Left lung (tissue), 10 donors: ENCODE data around the gene SERHL2. TPM values are rescaled to one million over a fixed set of nuclear protein-coding genes. Genes with fewer than 3 reads are reported as not detected.
"Not testable (repeated sequence)": the region's sequence is repeated elsewhere in the genome, so short reads cannot be mapped to it uniquely, and the experiment has no call there.

ENCODE experiments used
- ATAC-seq: fragments of 200-7000 bp; cut with Tn5 transposase; one replicate; pipeline ENCODE4 v1.9.1; 2020; ENCODE audit warnings: moderate library complexity
- DNase-seq, 4 donors: peaks; one replicate each; pipeline ENCODE4 v3.0.0-alpha.2; 2013 to 2020
- H3K27ac ChIP-seq, 2 donors: fragments of 200-600 bp; sonication (generic) in 1 of 2; one replicate each; pipeline versions ENCODE4 v1.5.0 to v1.8.0; 2020 to 2021
- H3K27me3 ChIP-seq, 2 donors: fragments of 200-600 bp; sonication (generic) in 1 of 2; one replicate each; pipeline versions ENCODE4 v1.5.0 to v1.8.0; 2020 to 2021
- H3K36me3 ChIP-seq, 2 donors: fragments of 200-600 bp; sonication (generic) in 1 of 2; one replicate each; pipeline versions ENCODE4 v1.5.0 to v1.8.0; 2020 to 2021
- H3K4me1 ChIP-seq, 2 donors: fragments of 200-600 bp; one replicate each; pipeline ENCODE4 v1.8.0; 2021
- H3K4me3 ChIP-seq, 2 donors: fragments of 200-600 bp; sonication (generic) in 1 of 2; one replicate each; pipeline versions ENCODE4 v1.5.0 to v1.8.0; 2020 to 2021; ENCODE audit warnings: mild to moderate bottlenecking in 1 of 2
- H3K9me3 ChIP-seq, 2 donors: fragments of 200-600 bp; sonication (generic) in 1 of 2; one replicate each; pipeline versions ENCODE4 v1.5.0 to v1.8.0; 2020 to 2021
- CTCF ChIP-seq, 2 donors: fragments of 200-600 bp; sonication (generic) in 1 of 2; IDR thresholded peaks; one replicate each; pipeline versions ENCODE4 v1.5.0 to v1.8.0; 2021; ENCODE audit warnings: antibody characterized with exemption in 2 of 2
- intact Hi-C, 2 donors: fragments of 100-400 bp; cut with DNase I; formaldehyde crosslinking; loops; one replicate each; pipeline versions ENCODE4 v1.11.2 to v1.14.2; 2022
- polyA plus RNA-seq, 6 donors: library from polyadenylated mRNA; unstranded; fragments of 120-200 nt; gene quantifications; one replicate each; pipeline ENCODE4 v1.2.1, GENCODE V29; 2013; ENCODE audit not compliant: insufficient read length in 6 of 6
- total RNA-seq, 2 donors: library from RNA; stranded (reverse); fragmentation: NEBNext Ultra II Directional; extraction: Animal tissue kit (Norgen Biotek cat#: 25700); gene quantifications; one replicate each; pipeline ENCODE4 v1.2.1, GENCODE V29; 2021
- donor health status: DM: no; HTN: yes; CAD: no.
- donor health status: DM: no; HTN: no; CAD: no.

Gene SERHL2
- total and polyA plus RNA-seq, 8 donors, result 2.1 to 10.2 (median 8.9) TPM

- Histone ChIP-seq H3K27ac (no peak overlapping the region), H3K4me3 (no peak overlapping the region), H3K9me3 (no peaks in the 10 kb centered on the region), H3K36me3 (no peaks in the 10 kb centered on the region), H3K27me3 (no peaks in the 10 kb centered on the region), H3K4me1 (peaks cover 0 to 5% of the 10 kb centered on the region in 2 donors)
- no peak for ATAC-seq
- TF ChIP-seq CTCF (IDR thresholded peaks at IDR 0.05), result no peak
- intact Hi-C loops, result no loop called here
- no peak for DNase-seq
These were observed 25.0 kb upstream of the SERHL2 start for GRCh38 chr22:42528591-42529307.

GRCh38 chr22:42529435-42529834 is 24.3 kb upstream of the SERHL2 start:
- H3K27me3 ChIP-seq, DNase-seq, H3K36me3 ChIP-seq, H3K4me1 ChIP-seq, H3K9me3 ChIP-seq, H3K27ac ChIP-seq, intact Hi-C loops, H3K4me3 ChIP-seq: not testable (repeated sequence)
- peak; percentile 30 for ATAC-seq

GRCh38 chr22:42531401-42532084 is 22.2 kb upstream of the SERHL2 start:
- H3K27ac ChIP-seq, intact Hi-C loops, H3K36me3 ChIP-seq, H3K27me3 ChIP-seq, H3K4me1 ChIP-seq, ATAC-seq, DNase-seq, H3K9me3 ChIP-seq, H3K4me3 ChIP-seq: not testable (repeated sequence)

- H3K4me3 ChIP-seq, result peak overlapping the region in 1 of 2 donors; percentile 31
- peaks cover 0 to 11% of the 10 kb centered on the region in 2 donors for H3K4me1 ChIP-seq
- intact Hi-C loops, result no loop called here
- TF ChIP-seq CTCF (IDR thresholded peaks at IDR 0.05), result no peak
- H3K36me3 ChIP-seq, result no peaks in the 10 kb centered on the region
- ATAC-seq, result no peak
- H3K27ac ChIP-seq, result no peak overlapping the region
- no peak for DNase-seq
- no peaks in the 10 kb centered on the region for H3K9me3 ChIP-seq
- H3K27me3 ChIP-seq, result no peaks in the 10 kb centered on the region
These were observed 20.1 kb upstream of the SERHL2 start for GRCh38 chr22:42533638-42533977.

DNA sequence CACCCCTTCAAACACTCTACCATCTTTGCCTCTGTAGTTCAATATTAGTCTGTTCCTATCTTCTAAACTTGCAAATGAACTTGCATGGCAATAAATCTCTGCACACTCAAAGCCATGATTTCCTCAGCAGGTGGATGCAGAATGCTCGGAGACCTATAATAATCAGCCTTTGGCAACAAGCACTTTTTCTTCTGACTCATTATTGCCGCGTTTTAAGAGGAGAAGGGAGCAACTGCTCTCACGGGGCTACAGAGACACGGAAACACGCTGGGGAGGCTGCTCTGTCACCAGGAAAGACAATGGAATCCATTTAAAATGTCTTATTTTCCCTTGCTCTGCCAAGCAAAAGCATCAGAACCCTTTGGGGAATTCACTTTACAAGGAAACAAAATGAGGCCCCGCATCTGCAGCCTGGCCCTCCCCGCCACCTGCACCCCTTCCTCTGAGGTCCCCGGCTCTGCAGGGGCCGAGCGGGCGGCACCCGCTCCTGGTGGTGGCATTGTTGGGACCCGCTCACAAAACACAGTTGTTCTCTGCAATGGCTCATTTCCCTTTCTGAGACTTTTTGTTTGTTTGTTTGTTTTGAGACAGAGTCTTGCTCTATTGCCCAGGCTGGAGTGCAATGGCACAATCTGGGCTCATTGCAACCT is 18.5 kb upstream of the SERHL2 start:
- H3K4me3 ChIP-seq, H3K9me3 ChIP-seq, intact Hi-C loops, H3K27ac ChIP-seq, DNase-seq, H3K36me3 ChIP-seq, H3K27me3 ChIP-seq, ATAC-seq: not testable (repeated sequence)
- peaks cover 0 to 11% of the 10 kb centered on the region in 2 donors for H3K4me1 ChIP-seq

DNA sequence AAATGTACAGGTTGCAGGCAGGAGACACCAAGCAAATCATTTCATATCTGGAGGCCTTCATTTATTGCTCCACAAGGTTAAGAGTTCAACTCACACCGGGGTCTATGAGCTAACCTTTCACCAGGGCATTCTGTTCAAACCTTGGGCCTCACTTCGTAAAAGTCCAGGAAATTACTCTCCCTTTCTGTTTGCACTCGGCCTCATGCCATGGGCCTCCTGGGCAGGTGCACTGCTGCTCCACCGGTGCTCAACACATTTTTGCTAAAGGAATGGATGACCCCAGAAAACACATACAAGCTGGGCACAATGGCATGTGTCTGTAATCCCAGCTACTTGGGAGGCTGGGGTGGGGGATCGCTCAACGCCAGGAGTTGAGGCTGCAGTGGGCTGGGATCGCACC is 17.6 kb upstream of the SERHL2 start:
- no peaks in the 10 kb centered on the region for H3K9me3 ChIP-seq
- H3K36me3 ChIP-seq, result no peaks in the 10 kb centered on the region
- intact Hi-C loops, result no loop called here
- H3K27ac ChIP-seq, result no peak overlapping the region
- no peaks in the 10 kb centered on the region for H3K27me3 ChIP-seq
- peaks cover 0 to 11% of the 10 kb centered on the region in 2 donors for H3K4me1 ChIP-seq
- no peak for TF ChIP-seq CTCF (IDR thresholded peaks at IDR 0.05)
- H3K4me3 ChIP-seq, result no peak overlapping the region
- DNase-seq, result no peak
- no peak for ATAC-seq

GRCh38 chr22:42536634-42537033 is 17.1 kb upstream of the SERHL2 start:
- H3K36me3 ChIP-seq, H3K27me3 ChIP-seq, intact Hi-C loops, ATAC-seq, DNase-seq, H3K4me3 ChIP-seq, H3K9me3 ChIP-seq: not testable (repeated sequence)
- H3K4me1 ChIP-seq, result peaks cover 0 to 11% of the 10 kb centered on the region in 2 donors
- peak overlapping the region in 1 of 2 donors; percentile 33 for H3K27ac ChIP-seq

- peak overlapping the region in 1 of 2 donors; percentile 33 for H3K27ac ChIP-seq
These were observed 16.4 kb upstream of the SERHL2 start for GRCh38 chr22:42537199-42537831.

GRCh38 chr22:42539236-42539771 is 14.5 kb upstream of the SERHL2 start:
- DNase-seq, intact Hi-C loops, H3K27me3 ChIP-seq, H3K27ac ChIP-seq, H3K9me3 ChIP-seq, H3K36me3 ChIP-seq, H3K4me1 ChIP-seq, H3K4me3 ChIP-seq: not testable (repeated sequence)
- peak; percentile 80 for ATAC-seq

More at GRCh38 chr22:42537199-42537831, 16.4 kb upstream of the SERHL2 start:
- intact Hi-C loops, H3K27me3 ChIP-seq, DNase-seq, H3K4me3 ChIP-seq, H3K9me3 ChIP-seq, H3K36me3 ChIP-seq: not testable (repeated sequence)
- H3K4me1 ChIP-seq, result peaks cover 0 to 11% of the 10 kb centered on the region in 2 donors
- peak; percentile 88 for ATAC-seq
